NCI-H82 (cell line): Measurements from ENCODE around the gene MYO16.
A peak's percentile ranks its signal among the peaks of the same experiment; 100 is the strongest.
"Not testable (repeated sequence)": the region's sequence is repeated elsewhere in the genome, so short reads cannot be mapped to it uniquely, and the experiment has no call there.

Experiments
- DNase-seq: peaks from one replicate; lab custom pipeline; 2025; lab: John Stamatoyannopoulos, UW

MYO16 gene

GRCh38 chr13:109072505-109072904 lies 443.1 kb downstream of the MYO16 start:
- DNase-seq: no peak

GRCh38 chr13:109074436-109074835 lies 445.0 kb downstream of the MYO16 start:
- no peak for DNase-seq

GRCh38 chr13:109074853-109075252 lies 445.4 kb downstream of the MYO16 start:
- DNase-seq: no peak

GRCh38 chr13:109087916-109088623 lies 458.7 kb downstream of the MYO16 start:
- peak; percentile 74 for DNase-seq

- peak; percentile 57 for DNase-seq
These were observed 459.2 kb downstream of the MYO16 start for GRCh38 chr13:109088624-109088917.

GRCh38 chr13:109090796-109091195 lies 461.4 kb downstream of the MYO16 start:
- DNase-seq: no peak

GRCh38 chr13:109091249-109091648 lies 461.8 kb downstream of the MYO16 start:
- DNase-seq: peak; percentile 9

- DNase-seq: not testable (repeated sequence)
These were observed 462.8 kb downstream of the MYO16 start for GRCh38 chr13:109092186-109092585.

GRCh38 chr13:109093998-109094397 lies 464.6 kb downstream of the MYO16 start:
- DNase-seq: no peak

GRCh38 chr13:109095126-109095525 lies 465.7 kb downstream of the MYO16 start:
- DNase-seq: no peak

GRCh38 chr13:109096101-109096500 lies 466.7 kb downstream of the MYO16 start:
- no peak for DNase-seq

- DNase-seq: no peak
These were observed 471.4 kb downstream of the MYO16 start for GRCh38 chr13:109100705-109101304.

- no peak for DNase-seq
These were observed 472.2 kb downstream of the MYO16 start for GRCh38 chr13:109101550-109102144.

- DNase-seq: no peak
These were observed 476.5 kb downstream of the MYO16 start for GRCh38 chr13:109105899-109106298.

- no peak for DNase-seq
These were observed 480.7 kb downstream of the MYO16 start for GRCh38 chr13:109110159-109110558.

- no peak for DNase-seq
These were observed 481.7 kb downstream of the MYO16 start for GRCh38 chr13:109111141-109111540.

- no peak for DNase-seq
These were observed 484.0 kb downstream of the MYO16 start for GRCh38 chr13:109113427-109113826.

GRCh38 chr13:109114162-109114561 lies 484.8 kb downstream of the MYO16 start:
- no peak for DNase-seq

GRCh38 chr13:109114991-109115390 lies 485.6 kb downstream of the MYO16 start:
- no peak for DNase-seq

- no peak for DNase-seq
These were observed 489.1 kb downstream of the MYO16 start for GRCh38 chr13:109118521-109118920.

- DNase-seq: peak; percentile 10
These were observed 490.5 kb downstream of the MYO16 start for GRCh38 chr13:109119896-109120295.

- DNase-seq: no peak
These were observed 492.4 kb downstream of the MYO16 start for GRCh38 chr13:109121826-109122225.

GRCh38 chr13:109123971-109124370 lies 494.6 kb downstream of the MYO16 start:
- peak; percentile 26 for DNase-seq

GRCh38 chr13:109126178-109126577 lies 496.8 kb downstream of the MYO16 start:
- no peak for DNase-seq
